K562 (cell line): Measurements from ENCODE around the gene TCHP. TPM values are rescaled to one million over a fixed set of nuclear protein-coding genes. Genes with fewer than 3 reads are reported as not detected.

Source experiments
- ATAC-seq: fragments of 200-7000 bp; cut with Tn5 transposase; 3 replicates; pipeline ENCODE4 v1.9.1; 2020; ENCODE audit warnings: moderate library complexity
- BruUV-seq: library from RNA; stranded (reverse); fragments of 400-500 nt; replicated peaks from 2 replicates; lab custom pipeline; 2021; lab: Mats Ljungman, UMichigan
- CTCF ChIA-PET: fragments of 300-600 bp; formaldehyde crosslinking; extraction: SDS; loops from one replicate; lab custom pipeline; 2021; ENCODE audit warnings: low intra/inter-chr PET ratio; lab: Yijun Ruan, JAX
- POLR2A ChIA-PET: fragments of 300-600, 350-650 bp; sonication (Branson Sonifier 250); formaldehyde crosslinking; extraction: SDS; loops from one replicate; lab custom pipeline; 2021; ENCODE audit warnings: antibody characterized with exemption, inconsistent platforms; lab: Yijun Ruan, JAX
- DNase-seq, 4 experiments: peaks; one replicate each; pipeline versions ENCODE4 v3.0.0 to v3.0.0-alpha.2; 2011 to 2018; ENCODE audit warnings: low spot score in 3 of 4, mixed read lengths in 3 of 4; ENCODE audit errors: extremely low read depth in 1 of 4
- FAIRE-seq: peaks from 2 replicates; lab custom pipeline; 2011; peaks lifted over from hg19 to GRCh38; lab: Jason Lieb, UNC
- H2AFZ ChIP-seq: 2 replicates; pipeline ENCODE4 v1.6.0; 2011; ENCODE audit warnings: low read depth, low read length, control low read depth, inconsistent platforms
- H3K27ac ChIP-seq: fragments of 200-600 bp; 3 replicates; pipeline ENCODE4 v1.8.0; 2011; ENCODE audit warnings: low read depth, mild to moderate bottlenecking, control low read depth, inconsistent platforms, low read length, moderate library complexity, mixed read lengths; ENCODE audit errors: extremely low read depth
- H3K27me3 ChIP-seq, 2 experiments: fragments of 300-600 bp in 1 of 2; 2 replicates in 1 of 2; 3 replicates in 1 of 2; pipeline versions ENCODE4 v1.6.0 to v1.8.0; 2011; ENCODE audit warnings: inconsistent platforms in 2 of 2, low read length in 2 of 2, mild to moderate bottlenecking in 1 of 2, mixed read lengths in 1 of 2, moderate library complexity in 1 of 2; ENCODE audit not compliant: control insufficient read depth in 2 of 2, insufficient read depth in 2 of 2
- H3K36me3 ChIP-seq: fragments of 300-600 bp; 3 replicates; pipeline ENCODE4 v1.8.0; 2011; ENCODE audit warnings: mild to moderate bottlenecking, low read length, inconsistent platforms; ENCODE audit not compliant: control insufficient read depth, insufficient read depth
- H3K4me1 ChIP-seq, 2 experiments: fragments of 200-600 bp in 1 of 2; replicated peaks in 1 of 2; 2 replicates in 1 of 2; 3 replicates in 1 of 2; pipeline versions ENCODE4 v1.5.1 to v1.8.0; 2011; ENCODE audit warnings: inconsistent platforms in 2 of 2, low read length in 2 of 2, mild to moderate bottlenecking in 1 of 2, mixed read lengths in 1 of 2, moderate library complexity in 1 of 2; ENCODE audit not compliant: control insufficient read depth in 2 of 2, insufficient read depth in 2 of 2
- H3K4me2 ChIP-seq: 2 replicates; pipeline ENCODE4 v1.6.1; 2011; ENCODE audit warnings: low read length, control low read depth, inconsistent platforms, mixed read lengths; ENCODE audit not compliant: insufficient read depth
- H3K4me3 ChIP-seq: fragments of 200-600 bp; sonication (generic), shearing (Covaris generic); 2 replicates; pipeline ENCODE4 v1.5.1; 2016; ENCODE audit warnings: control low read depth, inconsistent platforms
- H3K79me2 ChIP-seq: fragments of 200-600 bp; 3 replicates; pipeline ENCODE4 v1.8.0; 2011; ENCODE audit warnings: low read length, inconsistent platforms; ENCODE audit not compliant: control insufficient read depth, insufficient read depth
- H3K9ac ChIP-seq, 2 experiments: 2 replicates each; pipeline versions ENCODE4 v1.6.0 to v1.6.1; 2011; ENCODE audit warnings: low read depth in 2 of 2, low read length in 2 of 2, control low read depth in 1 of 2, inconsistent platforms in 1 of 2, mild to moderate bottlenecking in 1 of 2, mixed read lengths in 1 of 2; ENCODE audit not compliant: insufficient read depth in 1 of 2
- H3K9me1 ChIP-seq: one replicate; pipeline ENCODE4 v1.6.0; 2011; ENCODE audit warnings: inconsistent platforms, mild to moderate bottlenecking, low read length, moderate library complexity; ENCODE audit not compliant: control insufficient read depth, insufficient read depth
- H3K9me3 ChIP-seq: replicated peaks from 2 replicates; pipeline ENCODE4 v1.5.1; 2011; ENCODE audit warnings: low read depth, low read length, inconsistent platforms; ENCODE audit not compliant: control insufficient read depth, insufficient read depth
- H4K20me1 ChIP-seq: replicated peaks from 2 replicates; pipeline ENCODE4 v1.6.1; 2011; ENCODE audit warnings: low read length, inconsistent platforms, mixed read lengths; ENCODE audit not compliant: control insufficient read depth, insufficient read depth
- ARID4B ChIP-seq: sonication (generic); formaldehyde crosslinking; IDR thresholded peaks from 2 replicates; pipeline ENCODE4 v1.8.0; 2022; ENCODE audit warnings: mild to moderate bottlenecking, missing genetic modification reagents
- CCAR2 ChIP-seq: fragments of 200-400 bp; formaldehyde crosslinking; IDR thresholded peaks from 2 replicates; pipeline ENCODE4 v1.6.1; 2017; ENCODE audit warnings: mild to moderate bottlenecking, low read depth, low read length
- CREB1 ChIP-seq, 2 experiments: sonication (generic) in 1 of 2; formaldehyde crosslinking in 1 of 2; IDR thresholded peaks; 2 replicates each; pipeline versions ENCODE4 v1.6.1 to v1.8.0; 2012 to 2022; ENCODE audit warnings: inconsistent platforms in 1 of 2, mild to moderate bottlenecking in 1 of 2, missing genetic modification reagents in 1 of 2, moderate library complexity in 1 of 2
- NBN ChIP-seq: fragments of 450-650 bp; IDR thresholded peaks from 2 replicates; pipeline ENCODE4 v1.6.1; 2016; ENCODE audit warnings: low read depth, mild to moderate bottlenecking
- NFE2 ChIP-seq: IDR thresholded peaks from 2 replicates; pipeline ENCODE4 v1.6.1; 2014; ENCODE audit warnings: antibody characterized with exemption, low read depth
- PTRF ChIP-seq: fragments of 450-650 bp; IDR thresholded peaks from 2 replicates; pipeline ENCODE4 v1.6.1; 2016; ENCODE audit warnings: mild to moderate bottlenecking, missing genetic modification characterization, missing compliant biosample characterization
- SMARCA5 ChIP-seq: fragments of 450-650 bp; IDR thresholded peaks from 2 replicates; pipeline ENCODE4 v1.6.1; 2016
- SP1 ChIP-seq: sonication (generic); formaldehyde crosslinking; IDR thresholded peaks from 2 replicates; pipeline ENCODE4 v1.8.1; 2022; ENCODE audit warnings: mild to moderate bottlenecking, missing genetic modification reagents
- SRSF1 ChIP-seq: fragments of 200-400 bp; formaldehyde crosslinking; IDR thresholded peaks from 2 replicates; pipeline ENCODE4 v1.6.1; 2017; ENCODE audit warnings: mild to moderate bottlenecking, low read depth, low read length, moderate library complexity
- WGBS: fragments of 100-300 bp; shearing (Covaris generic); methylation state at CpG from one replicate; pipeline ENCODE4 v1.1.6; 2016; ENCODE audit warnings: low coverage, mixed read lengths; ENCODE audit not compliant: insufficient coverage; ENCODE audit errors: missing lambda C conversion rate; 5-methylcytosine and 5-hydroxymethylcytosine counted together
- in situ Hi-C: fragments of 300-500 bp; cut with MboI; formaldehyde crosslinking; loops from 4 replicates; pipeline ENCODE4 v1.15.0; 2018; ENCODE audit warnings: inconsistent platforms, mixed read lengths
- intact Hi-C: fragments of 100-400 bp; cut with micrococcal nuclease; formaldehyde crosslinking; loops from 2 replicates; pipeline ENCODE4 v1.14.2; 2022
- polyA plus RNA-seq, 8 experiments: library from polyadenylated mRNA; depleted of rRNA in 4 of 8; stranded (reverse) in 5 of 8; unstranded in 3 of 8; fragments of >200 nt; fragmentation: Nextera tagmentation in 2 of 8; fragmentation: Illumina TruSeq in 1 of 8; extraction: Ambion mirVana in 2 of 8; extraction: Trizol in 1 of 8; gene quantifications; 2 replicates each; pipeline versions ENCODE4 v1.2.1 to v1.2.3, GENCODE V29; 2011 to 2014; ENCODE audit warnings: inconsistent platforms in 1 of 8, missing spikeins in 1 of 8
- total RNA-seq, 7 experiments: library from RNA; depleted of rRNA in 6 of 7; stranded (reverse); fragments of >200 nt in 6 of 7; fragmentation: Illumina TruSeq in 2 of 7; extraction: Trizol in 2 of 7; gene quantifications; 2 replicates each; pipeline versions ENCODE4 v1.2.1 to v1.2.3, GENCODE V29; 2011 to 2021; ENCODE audit warnings: low replicate concordance in 1 of 7
- TF ChIP-seq, protein P1 (sequence below), 2 experiments: fragments of 200-800 bp in 1 of 2; sonication (Bioruptor generic) in 1 of 2; sonication (generic) in 1 of 2; formaldehyde crosslinking in 1 of 2; IDR thresholded peaks in 1 of 2; conservative IDR thresholded peaks in 1 of 2; 2 replicates each; pipeline versions ENCODE4 v1.5.0 to v1.6.1; 2016 to 2020; ENCODE audit warnings: missing compliant biosample characterization in 1 of 2, missing genetic modification characterization in 1 of 2, missing genetic modification reagents in 1 of 2

The TCHP gene
- total and polyA plus RNA-seq, 9 of the 15 experiments (the other 6 are each of a cell fraction or from before 2014, with no cell fraction given): 3.4 to 30.4 (median 19.7) TPM

- no peak overlapping the region for H2AFZ ChIP-seq
- intact Hi-C loops (no loop called here), in situ Hi-C loops (no loop called here)
- H3K27me3 ChIP-seq: peaks cover 3 to 19% of the 10 kb centered on the region in 2 experiments; a peak in 3 of 5 replicates
- no peak overlapping the region for H3K9ac ChIP-seq
- H3K27ac ChIP-seq: no peak overlapping the region
- H3K36me3 ChIP-seq: no peaks in the 10 kb centered on the region
- 44% methylated on average over 2 of the region's 2 CpGs for WGBS
- H3K4me2 ChIP-seq: no peak overlapping the region
- H4K20me1 ChIP-seq: no peaks in the 10 kb centered on the region; the same call in 1 of the 2 replicates
- no TSS peak for BruUV-seq
- no peaks in the 10 kb centered on the region for H3K9me3 ChIP-seq
- H3K9me1 ChIP-seq: no peaks in the 10 kb centered on the region
- H3K4me1 ChIP-seq: no peaks in the 10 kb centered on the region
- ChIA-PET CTCF (no interaction called here), POLR2A (no interaction called here)
- no peaks in the 10 kb centered on the region for H3K79me2 ChIP-seq
- DNase-seq (no peak), FAIRE-seq (no peak), ATAC-seq (no peak)
- H3K4me3 ChIP-seq: no peak overlapping the region
- TF ChIP-seq PTRF (tag) (no peak), ARID4B (no peak), NBN (no peak), SP1 (CRISPR knock-in tag) (no peak), SMARCA5 (no peak), CCAR2 (no peak), NFE2 (no peak), SRSF1 (no peak), CREB1 (IDR thresholded peaks at IDR 0.05) (no peak), CREB1 (CRISPR knock-in tag; IDR thresholded peaks at IDR 0.05) (no peak)
- TF ChIP-seq, protein P1, sequence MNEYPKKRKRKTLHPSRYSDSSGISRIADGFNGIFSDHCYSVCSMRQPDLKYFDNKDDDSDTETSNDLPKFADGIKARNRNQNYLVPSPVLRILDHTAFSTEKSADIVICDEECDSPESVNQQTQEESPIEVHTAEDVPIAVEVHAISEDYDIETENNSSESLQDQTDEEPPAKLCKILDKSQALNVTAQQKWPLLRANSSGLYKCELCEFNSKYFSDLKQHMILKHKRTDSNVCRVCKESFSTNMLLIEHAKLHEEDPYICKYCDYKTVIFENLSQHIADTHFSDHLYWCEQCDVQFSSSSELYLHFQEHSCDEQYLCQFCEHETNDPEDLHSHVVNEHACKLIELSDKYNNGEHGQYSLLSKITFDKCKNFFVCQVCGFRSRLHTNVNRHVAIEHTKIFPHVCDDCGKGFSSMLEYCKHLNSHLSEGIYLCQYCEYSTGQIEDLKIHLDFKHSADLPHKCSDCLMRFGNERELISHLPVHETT (CRISPR knock-in tag; conservative IDR thresholded peaks at IDR 0.05 in 1 of 2, IDR thresholded peaks at IDR 0.05 in 1 of 2): no peak
Observed at GRCh38 chr12:109870648-109871047, 29.4 kb upstream of the TCHP start.
